ENCODE data around the gene TEX14. TPM values are rescaled to one million over a fixed set of nuclear protein-coding genes. Genes with fewer than 3 reads are reported as not detected.
"Not testable (repeated sequence)": the region's sequence is repeated elsewhere in the genome, so short reads cannot be mapped to it uniquely, and the experiment has no call there.

Gene TEX14
- total RNA-seq, 2 experiments from 2014 or later, result 0.10 to 0.14 TPM

DNA sequence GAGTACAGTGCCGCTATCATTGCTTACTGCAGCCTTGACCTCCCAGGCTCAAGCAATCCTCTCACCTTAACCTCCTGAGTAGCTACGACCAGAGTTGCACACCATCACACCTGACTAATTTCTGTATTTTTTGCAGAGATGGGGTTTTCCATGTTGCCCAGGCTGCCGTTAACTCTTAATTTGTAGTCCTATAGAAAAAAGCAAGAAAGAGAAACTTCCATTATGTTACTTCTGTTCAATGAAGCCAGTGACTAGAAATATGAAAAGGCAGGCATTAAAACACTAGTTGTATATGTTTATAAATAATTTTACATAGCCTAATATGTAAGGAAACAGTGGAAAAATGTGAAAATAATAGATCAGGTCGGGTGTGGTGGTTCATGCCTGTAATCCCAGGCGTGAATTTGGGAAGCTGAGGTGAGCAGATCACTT, 10.2 kb upstream of the TEX14 start:
- peaks cover 11% of the 10 kb centered on the region for H3K4me1 Mint-ChIP-seq
- H3K27ac Mint-ChIP-seq, result no peak overlapping the region
- DNase-seq, result no peak

DNA sequence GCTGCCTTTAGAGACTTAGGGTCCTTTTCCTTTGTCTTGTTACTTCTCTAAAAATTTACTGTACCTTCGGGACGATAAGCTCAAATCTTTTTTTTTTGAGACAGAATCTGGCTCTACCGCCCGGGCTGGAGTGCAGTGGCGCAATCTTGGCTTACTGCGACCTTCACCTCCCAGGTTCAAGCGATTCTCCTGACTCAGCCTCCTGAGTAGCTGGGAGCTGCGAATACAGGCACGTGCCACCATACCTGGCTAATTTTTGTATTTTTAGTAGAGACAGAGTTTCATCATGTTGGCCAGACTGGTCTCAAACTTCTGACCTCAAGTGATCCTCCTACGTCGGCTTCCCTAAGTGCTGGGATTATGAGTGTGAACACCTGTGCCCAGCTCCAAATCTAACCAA, 7.9 kb upstream of the TEX14 start:
- Mint-ChIP-seq H3K27ac (no peak overlapping the region), H3K9me3 (no peaks in the 10 kb centered on the region), H3K36me3 (peaks cover 11% of the 10 kb centered on the region), H3K4me1 (peaks cover 8% of the 10 kb centered on the region), H3K27me3 (no peaks in the 10 kb centered on the region), H3K4me3 (no peak overlapping the region)
- DNase-seq, result no peak

More for the DNA sequence above, 10.2 kb upstream of the TEX14 start:
- no peaks in the 10 kb centered on the region for H3K27me3 Mint-ChIP-seq
- no peaks in the 10 kb centered on the region for H3K9me3 Mint-ChIP-seq
- peaks cover 15% of the 10 kb centered on the region for H3K36me3 Mint-ChIP-seq
- H3K4me3 Mint-ChIP-seq, result no peak overlapping the region

DNA sequence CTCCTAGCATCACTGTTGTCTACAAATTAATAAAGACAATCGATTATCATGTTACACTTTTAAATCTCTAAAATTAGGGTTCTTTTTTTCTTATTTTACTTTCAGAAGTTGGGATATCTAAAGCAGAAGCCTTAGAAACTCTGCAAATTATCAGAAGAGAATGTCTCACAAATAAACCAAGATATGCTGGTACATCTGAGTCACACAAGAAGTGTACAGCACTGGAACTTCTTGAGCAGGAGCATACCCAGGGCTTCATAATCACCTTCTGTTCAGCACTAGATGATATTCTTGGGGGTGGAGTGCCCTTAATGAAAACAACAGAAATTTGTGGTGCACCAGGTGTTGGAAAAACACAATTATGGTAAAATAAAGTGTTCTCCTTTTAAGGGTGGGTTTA, 3.0 kb upstream of the TEX14 start:
- Mint-ChIP-seq H3K9me3 (peaks cover 2% of the 10 kb centered on the region), H3K4me1 (peaks cover 23% of the 10 kb centered on the region), H3K27me3 (no peaks in the 10 kb centered on the region), H3K36me3 (peaks cover 21% of the 10 kb centered on the region), H3K27ac (no peak overlapping the region), H3K4me3 (peak overlapping the region; percentile 48)
- no peak for DNase-seq

DNA sequence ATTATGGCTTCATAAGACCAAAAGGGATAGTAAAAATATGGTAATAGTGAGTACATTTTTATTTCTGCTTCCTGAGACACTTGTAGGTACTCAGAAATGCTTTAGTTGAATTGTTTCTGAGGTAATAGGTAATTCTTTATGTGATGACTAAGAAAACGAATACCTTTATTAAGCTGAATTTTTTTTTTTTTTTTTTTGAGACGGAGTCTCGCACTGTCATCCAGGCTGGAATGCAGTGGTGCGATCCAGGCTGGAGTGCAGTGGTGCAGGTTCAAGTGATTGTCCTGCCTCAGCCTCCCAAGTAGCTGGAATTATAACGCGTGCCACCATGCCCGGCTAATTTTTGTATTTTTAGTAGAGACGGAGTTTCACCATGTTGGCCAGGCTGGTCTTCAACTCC, 2.5 kb upstream of the TEX14 start:
- Mint-ChIP-seq H3K4me3 (no peak overlapping the region), H3K4me1 (peaks cover 23% of the 10 kb centered on the region), H3K36me3 (peaks cover 21% of the 10 kb centered on the region), H3K27ac (no peak overlapping the region), H3K9me3 (peaks cover 2% of the 10 kb centered on the region), H3K27me3 (no peaks in the 10 kb centered on the region)
- DNase-seq, result no peak

DNA sequence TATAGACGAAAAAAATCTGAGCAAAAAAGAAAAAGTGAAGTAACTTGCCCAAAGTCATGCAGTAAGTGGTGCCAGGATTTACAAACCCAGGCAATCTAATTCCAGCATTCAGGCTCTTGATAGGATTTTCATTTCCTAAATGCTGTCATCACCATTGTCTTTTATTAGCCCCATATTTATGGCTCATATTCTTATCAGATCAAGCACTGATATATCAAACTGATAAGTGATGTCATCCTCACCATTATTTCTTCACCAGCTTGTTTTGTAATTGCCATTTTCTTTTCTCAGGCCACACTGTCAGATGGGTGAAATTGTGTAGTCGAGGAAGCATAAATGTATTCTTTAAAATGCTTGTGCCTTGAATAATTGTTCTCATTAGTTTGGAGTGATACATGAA, 1.9 kb upstream of the TEX14 start:
- Mint-ChIP-seq H3K4me1 (peaks cover 23% of the 10 kb centered on the region), H3K27me3 (no peaks in the 10 kb centered on the region), H3K9me3 (peaks cover 2% of the 10 kb centered on the region), H3K4me3 (peak overlapping the region; percentile 94), H3K36me3 (peaks cover 21% of the 10 kb centered on the region), H3K27ac (peak overlapping the region; percentile 95)
- DNase-seq, result no peak

DNA sequence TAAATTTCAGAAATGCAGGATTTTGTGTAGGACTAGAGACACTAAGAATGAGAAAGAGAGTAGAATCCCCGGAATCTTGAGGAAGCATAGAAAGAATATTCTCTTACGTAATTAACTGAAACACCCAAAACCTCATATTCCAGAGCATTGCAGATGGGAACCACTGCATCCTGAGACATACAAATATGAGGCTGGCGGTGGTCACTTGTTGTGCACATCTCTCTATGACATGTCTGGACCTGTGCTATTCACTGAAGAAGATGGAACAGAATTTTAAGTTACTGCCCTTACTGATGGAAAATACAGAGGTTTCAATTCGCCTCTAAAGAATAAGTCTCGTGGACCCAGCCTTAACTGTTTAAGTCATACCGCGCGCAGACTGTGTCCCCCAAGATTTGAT, 1.4 kb upstream of the TEX14 start:
- peaks cover 23% of the 10 kb centered on the region for H3K4me1 Mint-ChIP-seq
- peak overlapping the region; percentile 95 for H3K27ac Mint-ChIP-seq
- peaks cover 21% of the 10 kb centered on the region for H3K36me3 Mint-ChIP-seq
- no peaks in the 10 kb centered on the region for H3K27me3 Mint-ChIP-seq
- peaks cover 2% of the 10 kb centered on the region for H3K9me3 Mint-ChIP-seq
- DNase-seq, result no peak
- peak overlapping the region; percentile 94 for H3K4me3 Mint-ChIP-seq

DNA sequence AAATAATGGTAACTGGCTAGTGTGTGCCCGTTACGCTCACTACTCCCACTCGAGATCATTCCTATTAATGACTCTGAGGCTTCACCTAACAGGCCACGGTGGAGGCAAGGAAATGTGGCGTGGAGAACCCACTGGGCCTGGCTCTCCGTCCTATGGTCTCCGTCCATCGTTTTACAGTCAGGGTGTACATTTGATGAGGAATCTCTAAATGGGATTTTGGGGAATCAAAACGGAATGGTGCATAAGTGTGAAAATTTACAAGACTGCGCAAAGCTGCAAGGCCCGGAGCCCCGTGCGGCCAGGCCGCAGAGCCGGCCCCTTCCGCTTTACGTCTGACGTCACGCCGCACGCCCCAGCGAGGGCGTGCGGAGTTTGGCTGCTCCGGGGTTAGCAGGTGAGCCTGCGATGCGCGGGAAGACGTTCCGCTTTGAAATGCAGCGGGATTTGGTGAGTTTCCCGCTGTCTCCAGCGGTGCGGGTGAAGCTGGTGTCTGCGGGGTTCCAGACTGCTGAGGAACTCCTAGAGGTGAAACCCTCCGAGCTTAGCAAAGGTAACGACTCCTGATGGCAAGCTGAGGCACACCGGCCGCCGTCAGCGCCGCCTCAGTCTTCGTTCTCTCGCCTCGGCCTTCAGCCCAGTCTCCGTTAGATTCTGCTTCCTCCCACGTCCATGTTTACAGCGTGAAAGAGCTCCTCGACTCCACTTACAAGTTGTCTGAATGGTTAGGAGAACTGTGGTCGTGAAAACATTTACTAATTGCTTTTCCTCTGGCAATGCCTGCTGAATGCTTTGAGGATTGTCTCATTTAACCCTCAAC, 602 bp upstream of the TEX14 start, which contains the start of gene RAD51C:
Gene RAD51C (plus strand): TSS at position 364 of the 817 bp plus-strand sequence. CDS start 42 bp downstream, at position 406.
- Mint-ChIP-seq H3K4me3 (peak within 1 kb of the TSS; percentile 94), H3K27ac (peak within 1 kb of the TSS; percentile 95), H3K9me3 (peaks cover 2% of the 10 kb centered on the region), H3K36me3 (peaks cover 21% of the 10 kb centered on the region), H3K27me3 (no peaks in the 10 kb centered on the region), H3K4me1 (peaks cover 23% of the 10 kb centered on the region)
- DNase-seq, result peak; percentile 90

DNA sequence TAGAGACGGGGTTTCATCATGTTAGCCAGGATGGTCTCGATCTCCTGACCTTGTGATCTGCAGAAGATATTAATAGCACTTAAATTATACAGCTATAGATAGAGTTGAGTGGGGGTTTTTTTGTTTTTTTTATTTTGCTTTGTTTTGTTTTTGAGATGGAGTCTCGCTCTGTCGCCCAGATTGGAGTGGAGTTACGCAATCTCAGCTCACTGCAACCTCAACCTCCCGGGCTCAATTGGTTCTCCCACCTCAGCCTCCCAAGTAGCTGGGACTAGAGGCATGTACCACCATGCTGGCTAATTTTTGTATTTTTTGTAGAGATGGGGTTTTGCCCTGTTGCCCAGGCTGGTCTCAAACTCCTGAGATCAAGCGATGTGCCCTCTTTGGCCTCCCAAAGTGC, 1.8 kb downstream of the TEX14 start:
- H3K27ac Mint-ChIP-seq, H3K9me3 Mint-ChIP-seq: not testable (repeated sequence)

DNA sequence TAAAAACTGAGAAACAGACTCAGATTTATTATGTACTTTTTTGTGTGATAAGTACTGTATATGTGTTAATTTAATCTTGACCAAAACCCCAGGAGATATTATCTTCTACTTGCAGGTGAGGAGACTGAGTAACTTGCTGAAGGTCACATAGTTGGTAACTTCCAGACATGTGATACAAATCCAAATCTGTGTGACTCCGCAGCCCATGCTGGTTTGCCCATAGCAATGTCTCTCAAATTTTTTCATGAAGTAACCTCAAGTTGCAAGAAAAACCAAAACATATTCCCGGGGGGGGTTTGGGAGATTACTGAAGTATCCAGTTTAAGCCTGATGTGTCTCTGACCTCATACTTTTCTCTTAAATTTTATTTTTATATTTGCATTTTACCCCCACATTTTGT, 3.3 kb downstream of the TEX14 start:
- Mint-ChIP-seq H3K27ac (no peak overlapping the region), H3K4me1 (peaks cover 11% of the 10 kb centered on the region)

More for the DNA sequence above, 1.8 kb downstream of the TEX14 start:
- DNase-seq, H3K4me3 Mint-ChIP-seq, H3K27me3 Mint-ChIP-seq: not testable (repeated sequence)
- Mint-ChIP-seq H3K36me3 (peaks cover 17% of the 10 kb centered on the region), H3K4me1 (peaks cover 20% of the 10 kb centered on the region)

DNA sequence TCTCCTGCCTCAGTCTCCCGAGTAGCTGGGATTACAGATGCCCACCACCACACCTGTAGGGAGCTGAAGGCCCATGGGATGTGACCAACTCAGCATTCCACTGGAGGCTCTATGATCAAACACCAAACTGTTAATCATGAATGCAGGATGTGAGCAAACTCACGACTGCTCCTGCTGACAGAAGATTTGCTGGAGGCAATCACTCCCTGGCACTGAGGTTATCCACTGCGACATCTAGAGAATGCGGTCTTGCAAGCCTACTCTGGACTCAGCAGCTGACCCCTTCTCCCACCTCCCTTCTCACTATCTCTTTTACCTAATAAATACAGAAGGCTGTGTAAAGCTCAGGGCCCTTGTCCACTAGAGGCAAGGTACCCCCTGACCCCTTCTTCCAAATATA, 4.9 kb downstream of the TEX14 start:
- Mint-ChIP-seq H3K4me3 (no peak overlapping the region), H3K27me3 (no peaks in the 10 kb centered on the region)
- no peak for DNase-seq

More for the DNA sequence above, 3.3 kb downstream of the TEX14 start:
- H3K9me3 Mint-ChIP-seq, result peaks cover 2% of the 10 kb centered on the region
- peaks cover 11% of the 10 kb centered on the region for H3K36me3 Mint-ChIP-seq
- no peak for DNase-seq
- no peaks in the 10 kb centered on the region for H3K27me3 Mint-ChIP-seq
- H3K4me3 Mint-ChIP-seq, result no peak overlapping the region

DNA sequence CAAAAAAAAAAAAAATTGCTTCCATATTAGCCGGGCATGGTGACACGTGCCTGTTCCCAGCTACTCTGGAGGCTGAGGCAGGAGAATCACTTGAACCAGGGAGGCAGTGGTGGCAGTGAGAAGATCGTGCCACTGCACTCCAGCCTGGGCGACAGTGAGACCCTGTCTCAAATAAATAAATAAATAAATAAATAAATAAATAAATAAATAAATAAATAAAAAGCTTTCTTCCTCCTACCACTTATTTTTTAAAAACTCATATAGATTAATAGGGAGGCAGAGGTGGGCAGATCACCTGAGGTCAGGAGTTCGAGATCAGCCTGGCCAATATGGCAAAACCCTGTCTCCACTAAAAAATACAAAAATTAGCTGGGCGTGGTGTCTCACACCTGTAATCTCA, 7.4 kb downstream of the TEX14 start:
- not testable (repeated sequence) for H3K27ac Mint-ChIP-seq, H3K4me3 Mint-ChIP-seq, H3K36me3 Mint-ChIP-seq, DNase-seq, H3K4me1 Mint-ChIP-seq, H3K9me3 Mint-ChIP-seq, H3K27me3 Mint-ChIP-seq

More for the DNA sequence above, 4.9 kb downstream of the TEX14 start:
- Mint-ChIP-seq H3K27ac (no peak overlapping the region), H3K4me1 (no peaks in the 10 kb centered on the region), H3K9me3 (peaks cover 2% of the 10 kb centered on the region), H3K36me3 (no peaks in the 10 kb centered on the region)

DNA sequence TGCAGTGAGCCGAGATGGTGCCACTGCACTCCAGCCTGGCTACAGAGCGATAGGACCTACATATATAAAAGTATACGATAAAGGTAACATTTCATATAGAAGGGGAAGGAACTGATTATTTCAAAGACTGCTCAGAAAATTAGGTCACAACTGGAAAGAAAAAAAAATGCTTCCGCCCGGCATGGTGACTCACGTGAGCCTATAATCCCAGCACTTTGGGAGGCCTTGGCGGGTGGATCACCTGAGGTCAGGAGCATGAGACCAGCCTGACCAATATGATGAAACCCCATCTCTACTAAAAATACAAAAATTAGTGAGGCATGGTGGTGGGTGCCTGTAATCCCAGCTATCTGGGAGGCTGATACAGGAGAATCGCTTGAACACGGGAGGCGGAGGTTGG, 7.8 kb downstream of the TEX14 start:
- no peaks in the 10 kb centered on the region for H3K9me3 Mint-ChIP-seq
- H3K4me3 Mint-ChIP-seq, result no peak overlapping the region
- H3K27me3 Mint-ChIP-seq, result no peaks in the 10 kb centered on the region

DNA sequence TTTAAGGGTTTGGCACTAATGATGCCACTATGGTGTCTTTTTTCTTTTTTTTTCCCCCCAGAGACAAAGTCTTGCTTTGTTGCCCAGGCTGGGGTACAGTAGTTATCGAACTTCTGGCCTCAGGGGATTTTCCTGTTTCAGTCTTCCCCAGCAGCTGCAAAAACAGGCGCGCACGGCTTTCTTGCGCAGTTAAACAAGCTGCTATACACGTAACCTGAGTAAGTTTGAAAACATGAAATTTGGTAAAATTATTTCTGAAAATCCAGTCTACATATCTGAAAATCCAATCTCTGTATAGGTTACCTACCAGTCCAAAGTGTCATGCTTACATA, 11.8 kb downstream of the TEX14 start:
- Mint-ChIP-seq H3K27ac (no peak overlapping the region), H3K9me3 (no peaks in the 10 kb centered on the region), H3K4me3 (no peak overlapping the region), H3K36me3 (no peaks in the 10 kb centered on the region), H3K4me1 (no peaks in the 10 kb centered on the region), H3K27me3 (peaks cover 4% of the 10 kb centered on the region)
- DNase-seq, result no peak

More for the DNA sequence above, 7.8 kb downstream of the TEX14 start:
- no peaks in the 10 kb centered on the region for H3K36me3 Mint-ChIP-seq
- no peak overlapping the region for H3K27ac Mint-ChIP-seq
- no peaks in the 10 kb centered on the region for H3K4me1 Mint-ChIP-seq
- no peak for DNase-seq

DNA sequence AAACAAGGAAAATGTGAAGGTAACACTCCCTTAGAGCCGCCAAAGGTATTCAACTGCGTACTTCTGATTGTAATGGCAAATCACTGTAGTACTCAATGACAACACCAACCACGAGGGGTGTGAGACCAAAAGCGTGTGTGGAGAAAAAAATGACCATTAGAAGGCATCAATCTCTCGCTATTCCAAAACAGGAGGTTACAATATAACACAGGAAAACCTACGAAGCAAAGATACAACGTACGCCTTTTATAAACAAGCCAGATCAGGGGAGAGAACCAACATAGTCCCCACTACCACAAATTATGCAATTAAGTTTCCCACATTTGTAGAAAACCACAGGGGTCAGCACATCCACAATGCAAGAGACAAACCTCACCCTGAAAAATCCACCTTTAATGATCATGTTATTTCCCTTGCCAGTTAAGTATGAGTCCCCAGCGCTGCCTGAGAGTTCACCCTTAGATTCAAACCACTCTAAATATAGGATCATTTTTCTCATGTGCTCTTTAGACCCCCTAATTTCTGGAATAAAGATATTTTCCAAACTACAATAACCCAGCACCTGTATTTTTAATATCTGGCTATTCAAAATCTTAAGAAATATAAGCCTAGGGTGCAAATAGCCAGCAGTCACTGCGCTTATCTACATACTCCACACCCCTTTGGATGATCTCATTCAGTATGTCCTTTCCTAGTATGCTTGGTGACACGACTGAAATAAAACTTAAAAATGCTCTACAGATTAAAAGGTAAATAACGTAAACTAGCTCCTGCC, 12.4 kb downstream of the TEX14 start:
- Mint-ChIP-seq H3K4me3 (no peak overlapping the region), H3K36me3 (no peaks in the 10 kb centered on the region)

DNA sequence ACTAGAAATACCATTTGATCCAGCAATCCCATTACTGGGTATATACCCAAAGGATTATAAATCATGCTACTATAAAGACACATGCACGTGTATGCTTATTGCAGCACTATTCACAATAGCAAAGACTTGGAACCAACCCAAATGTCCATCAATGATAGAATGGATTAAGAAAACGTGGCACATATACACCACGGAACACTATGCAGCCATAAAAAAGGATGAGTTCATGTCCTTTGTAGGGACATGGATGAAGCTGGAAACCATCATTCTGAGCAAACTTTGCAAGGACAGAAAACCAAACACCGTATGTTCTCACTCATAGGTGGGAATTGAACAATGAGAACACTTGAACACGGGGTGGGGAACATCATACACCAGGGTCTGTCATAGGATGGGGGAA, 13.6 kb downstream of the TEX14 start:
- not testable (repeated sequence) for H3K27me3 Mint-ChIP-seq, H3K4me1 Mint-ChIP-seq, H3K4me3 Mint-ChIP-seq, H3K9me3 Mint-ChIP-seq, H3K36me3 Mint-ChIP-seq, DNase-seq, H3K27ac Mint-ChIP-seq

More for the DNA sequence above, 12.4 kb downstream of the TEX14 start:
- Mint-ChIP-seq H3K27me3 (peaks cover 4% of the 10 kb centered on the region), H3K9me3 (no peaks in the 10 kb centered on the region), H3K4me1 (no peaks in the 10 kb centered on the region), H3K27ac (no peak overlapping the region)
- DNase-seq, result no peak

All from activated naive CD8-positive, alpha-beta T cell treated with anti-CD3 and anti-CD28 coated beads for 36 hours (primary cell).